ENCODE measurements around the gene STRADA. TPM values are rescaled to one million over a fixed set of nuclear protein-coding genes. Genes with fewer than 3 reads are reported as not detected.

STRADA gene
- total and polyA plus RNA-seq, 10 of the 15 experiments (the other 5 are each of a cell fraction or from before 2014, with no cell fraction given), result 13.3 to 54.1 (median 44.0) TPM

DNA sequence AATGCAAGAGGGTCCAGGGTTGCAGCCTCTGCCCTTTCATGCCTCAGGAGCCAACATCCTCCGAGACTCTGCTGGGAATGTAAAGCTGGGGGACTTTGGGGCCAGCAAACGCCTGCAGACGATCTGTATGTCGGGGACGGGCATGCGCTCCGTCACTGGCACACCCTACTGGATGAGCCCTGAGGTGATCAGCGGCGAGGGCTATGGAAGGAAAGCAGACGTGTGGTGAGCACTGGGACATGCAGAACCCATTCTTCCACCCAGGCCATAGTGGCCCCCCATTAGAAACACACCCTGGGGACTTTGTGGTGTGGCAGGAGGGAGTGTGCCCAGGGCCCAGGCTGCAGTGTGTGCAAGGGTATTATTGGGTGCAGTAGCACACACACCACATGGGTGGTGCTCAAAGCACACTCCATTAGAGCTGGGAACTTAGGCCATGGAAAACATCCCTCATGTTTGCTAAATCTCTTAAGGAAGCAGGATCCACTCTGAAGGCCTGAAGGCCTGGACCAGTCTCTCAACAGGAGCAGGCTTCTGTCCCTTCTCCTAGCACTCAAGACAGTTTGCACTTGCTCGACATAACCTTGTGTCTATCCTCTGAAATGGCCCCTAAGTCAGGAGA is 49.3 kb downstream of the STRADA start:
- TF ChIP-seq RB1 (IDR thresholded peaks at IDR 0.05; ENCODE audit: borderline replicate concordance) (no peak), NBN (IDR thresholded peaks at IDR 0.05) (no peak), RAD51 (IDR thresholded peaks at IDR 0.05) (no peak), ZNF384 (IDR thresholded peaks at IDR 0.05; ENCODE audit: borderline replicate concordance, low read depth, low read length) (no peak), DPF2 (IDR thresholded peaks at IDR 0.05) (no peak), SMC3 (IDR thresholded peaks at IDR 0.05; ENCODE audit: borderline replicate concordance, low read length) (no peak), NFYB (IDR thresholded peaks at IDR 0.05; ENCODE audit: insufficient read depth, low read depth, low read length) (no peak), RFX5 (IDR thresholded peaks at IDR 0.05; ENCODE audit: low read depth, low read length) (no peak), TAF1 (IDR thresholded peaks at IDR 0.05; ENCODE audit: borderline replicate concordance, low read depth, low read length) (no peak), STAT1 (conservative IDR thresholded peaks at IDR 0.05) (no peak), USF2 (IDR thresholded peaks at IDR 0.05; ENCODE audit: borderline replicate concordance, low read depth, low read length) (no peak), RAD21 (IDR thresholded peaks at IDR 0.05; ENCODE audit: insufficient read depth, low read depth, low read length) (no peak), RCOR1 (conservative IDR thresholded peaks at IDR 0.05; ENCODE audit: low read depth, low read length) (no peak), FOXK2 (IDR thresholded peaks at IDR 0.05) (no peak), NFXL1 (IDR thresholded peaks at IDR 0.05; ENCODE audit: borderline replicate concordance) (no peak), HDGF (IDR thresholded peaks at IDR 0.05) (no peak), ATF7 (IDR thresholded peaks at IDR 0.05; ENCODE audit: low read depth) (no peak), EED (IDR thresholded peaks at IDR 0.05; ENCODE audit: low read depth) (no peak)
- TF ChIP-seq, protein P1, sequence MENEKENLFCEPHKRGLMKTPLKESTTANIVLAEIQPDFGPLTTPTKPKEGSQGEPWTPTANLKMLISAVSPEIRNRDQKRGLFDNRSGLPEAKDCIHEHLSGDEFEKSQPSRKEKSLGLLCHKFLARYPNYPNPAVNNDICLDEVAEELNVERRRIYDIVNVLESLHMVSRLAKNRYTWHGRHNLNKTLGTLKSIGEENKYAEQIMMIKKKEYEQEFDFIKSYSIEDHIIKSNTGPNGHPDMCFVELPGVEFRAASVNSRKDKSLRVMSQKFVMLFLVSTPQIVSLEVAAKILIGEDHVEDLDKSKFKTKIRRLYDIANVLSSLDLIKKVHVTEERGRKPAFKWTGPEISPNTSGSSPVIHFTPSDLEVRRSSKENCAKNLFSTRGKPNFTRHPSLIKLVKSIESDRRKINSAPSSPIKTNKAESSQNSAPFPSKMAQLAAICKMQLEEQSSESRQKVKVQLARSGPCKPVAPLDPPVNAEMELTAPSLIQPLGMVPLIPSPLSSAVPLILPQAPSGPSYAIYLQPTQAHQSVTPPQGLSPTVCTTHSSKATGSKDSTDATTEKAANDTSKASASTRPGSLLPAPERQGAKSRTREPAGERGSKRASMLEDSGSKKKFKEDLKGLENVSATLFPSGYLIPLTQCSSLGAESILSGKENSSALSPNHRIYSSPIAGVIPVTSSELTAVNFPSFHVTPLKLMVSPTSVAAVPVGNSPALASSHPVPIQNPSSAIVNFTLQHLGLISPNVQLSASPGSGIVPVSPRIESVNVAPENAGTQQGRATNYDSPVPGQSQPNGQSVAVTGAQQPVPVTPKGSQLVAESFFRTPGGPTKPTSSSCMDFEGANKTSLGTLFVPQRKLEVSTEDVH (IDR thresholded peaks at IDR 0.05; ENCODE audit: low read depth, partially characterized antibody), result no peak

More for the DNA sequence above, 49.3 kb downstream of the STRADA start:
- H3K79me2 ChIP-seq (ENCODE audit: control insufficient read depth, insufficient read depth, low read length), result peaks cover 9% of the 10 kb centered on the region
- H3K27ac ChIP-seq (ENCODE audit: control insufficient read depth, insufficient read depth), result no peak overlapping the region
- no peak overlapping the region for H2AFZ ChIP-seq (ENCODE audit: control insufficient read depth, low read depth, low read length)
- peaks cover 14 to 30% of the 10 kb centered on the region in 2 experiments; a peak in 3 of 4 replicates for H3K36me3 ChIP-seq (ENCODE audit: control insufficient read depth in 2 of 2, insufficient read depth in 2 of 2, low read length in 1 of 2)
- H3K4me2 ChIP-seq (ENCODE audit: control insufficient read depth, insufficient read depth), result no peak overlapping the region
- no TSS peak for BruUV-seq (replicated peaks)
- intact Hi-C loops (cut with micrococcal nuclease; ENCODE audit: unreplicated experiment), result loop anchor here (10.0 kb wide), 2 partner anchors 138 to 268 kb away; partner anchors contain the start of gene DCAF7
- no peak overlapping the region for H3K4me3 ChIP-seq
- H3K9me3 ChIP-seq (replicated peaks; ENCODE audit: control insufficient read depth, insufficient read depth, low read length), result no peaks in the 10 kb centered on the region
- no peak overlapping the region for H3K9ac ChIP-seq (ENCODE audit: control insufficient read depth, insufficient read depth, low read length)
- DNase-seq (ENCODE audit: low read depth, low spot score) (no peak), FAIRE-seq (no peak), ATAC-seq (no peak)
- H3K27me3 ChIP-seq (replicated peaks in 1 of 2; ENCODE audit: control insufficient read depth in 2 of 2, insufficient read depth in 2 of 2, low read length in 1 of 2), result no peaks in the 10 kb centered on the region
- RAD21 ChIA-PET (ENCODE audit: unreplicated experiment), result no interaction called here
- no peaks in the 10 kb centered on the region for H4K20me1 ChIP-seq (ENCODE audit: control insufficient read depth, insufficient read depth)
- POLR2A ChIA-PET, result interaction anchor here (1.0 kb wide), 1 partner anchor 72 kb away, joined by 3 read pairs; no protein-coding TSS in a partner anchor
- in situ Hi-C loops (cut with MboI), result no loop called here
- SMC1A ChIA-PET (ENCODE audit: uncharacterized antibody, unreplicated experiment), result no interaction called here
- H3K4me1 ChIP-seq (ENCODE audit: control insufficient read depth, insufficient read depth, low read length), result peaks cover 21% of the 10 kb centered on the region
- 100% methylated on average over 11 of the region's 11 CpGs for WGBS (ENCODE audit: insufficient coverage, insufficient replicate concordance, low lambda C conversion rate, missing lambda C conversion rate)
- CTCF ChIA-PET, result interaction anchor here (1.7 kb wide), 1 partner anchor 18 kb away, joined by 6 read pairs; no protein-coding TSS in a partner anchor
